ENCODE data around the gene POLR2L.

GRCh38 chr11:855330-855674 is 13.0 kb upstream of the POLR2L start:
- TF ChIP-seq CTCF (IDR thresholded peaks at IDR 0.05) (no peak), POLR2A (IDR thresholded peaks at IDR 0.05) (no peak), POLR2AphosphoS5 (IDR thresholded peaks at IDR 0.05; ENCODE audit: insufficient read depth in 1 of 2, low read depth in 1 of 2) (no peak)
